Bronchus fibroblast of lung (primary cell): Measurements from ENCODE around the gene PPP1R3E. TPM values are rescaled to one million over a fixed set of nuclear protein-coding genes. Genes with fewer than 3 reads are reported as not detected.

Experiments
- total RNA-seq: library from RNA; depleted of rRNA; stranded (reverse); fragments of >200 nt; gene quantifications from 2 replicates; pipeline ENCODE4 v1.2.3, GENCODE V29; 2015

Gene PPP1R3E, protein sequence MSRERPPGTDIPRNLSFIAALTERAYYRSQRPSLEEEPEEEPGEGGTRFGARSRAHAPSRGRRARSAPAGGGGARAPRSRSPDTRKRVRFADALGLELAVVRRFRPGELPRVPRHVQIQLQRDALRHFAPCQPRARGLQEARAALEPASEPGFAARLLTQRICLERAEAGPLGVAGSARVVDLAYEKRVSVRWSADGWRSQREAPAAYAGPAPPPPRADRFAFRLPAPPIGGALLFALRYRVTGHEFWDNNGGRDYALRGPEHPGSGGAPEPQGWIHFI
- 0.74 and 1.5 TPM in 2 replicates for total RNA-seq

DNA sequence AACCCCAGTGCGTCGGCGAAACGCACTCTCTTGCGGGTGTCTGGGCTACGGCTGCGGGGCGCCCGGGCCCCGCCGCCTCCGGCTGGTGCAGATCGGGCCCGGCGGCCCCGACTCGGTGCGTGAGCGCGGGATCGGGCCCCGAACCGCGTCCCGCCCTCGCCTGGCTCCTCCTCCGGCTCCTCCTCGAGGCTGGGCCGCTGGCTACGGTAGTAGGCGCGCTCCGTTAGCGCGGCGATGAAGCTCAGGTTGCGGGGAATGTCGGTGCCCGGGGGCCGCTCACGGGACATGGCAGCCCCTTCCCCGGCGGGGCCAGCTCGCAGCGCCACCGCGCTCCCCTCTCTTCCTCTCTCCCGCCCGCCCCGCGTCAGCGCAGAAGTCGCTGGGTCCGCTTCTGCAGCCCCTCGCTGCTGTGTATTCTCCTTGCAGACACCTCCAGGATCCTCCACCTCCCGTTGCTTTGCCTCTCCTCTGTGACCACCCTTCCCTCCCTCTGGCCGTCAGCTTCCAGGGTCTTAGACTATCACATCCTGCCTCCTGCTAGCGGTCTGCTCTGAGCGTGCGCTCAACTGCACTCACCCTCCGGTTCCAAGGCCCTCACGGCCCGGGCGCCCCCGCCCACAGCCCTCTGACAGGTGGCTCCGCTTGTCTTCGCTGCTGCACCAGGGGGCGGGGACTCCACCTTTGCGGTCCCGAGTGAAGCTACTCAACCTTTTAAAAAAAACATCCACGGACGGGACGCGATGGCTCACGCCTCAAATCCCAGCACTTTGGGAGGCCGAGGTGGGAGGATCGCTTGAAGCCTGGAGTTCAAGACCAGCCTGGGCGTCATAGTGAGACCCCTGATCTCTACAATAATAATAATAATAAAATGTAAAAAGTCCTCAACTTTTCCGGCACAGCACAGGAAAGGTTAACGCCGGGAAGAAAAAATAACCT, at the start of gene PPP1R3E:
TSS of gene PPP1R3E (minus strand) at position 570 of the 936 bp plus-strand sequence. CDS start at position 287, 283 bp downstream.

DNA sequence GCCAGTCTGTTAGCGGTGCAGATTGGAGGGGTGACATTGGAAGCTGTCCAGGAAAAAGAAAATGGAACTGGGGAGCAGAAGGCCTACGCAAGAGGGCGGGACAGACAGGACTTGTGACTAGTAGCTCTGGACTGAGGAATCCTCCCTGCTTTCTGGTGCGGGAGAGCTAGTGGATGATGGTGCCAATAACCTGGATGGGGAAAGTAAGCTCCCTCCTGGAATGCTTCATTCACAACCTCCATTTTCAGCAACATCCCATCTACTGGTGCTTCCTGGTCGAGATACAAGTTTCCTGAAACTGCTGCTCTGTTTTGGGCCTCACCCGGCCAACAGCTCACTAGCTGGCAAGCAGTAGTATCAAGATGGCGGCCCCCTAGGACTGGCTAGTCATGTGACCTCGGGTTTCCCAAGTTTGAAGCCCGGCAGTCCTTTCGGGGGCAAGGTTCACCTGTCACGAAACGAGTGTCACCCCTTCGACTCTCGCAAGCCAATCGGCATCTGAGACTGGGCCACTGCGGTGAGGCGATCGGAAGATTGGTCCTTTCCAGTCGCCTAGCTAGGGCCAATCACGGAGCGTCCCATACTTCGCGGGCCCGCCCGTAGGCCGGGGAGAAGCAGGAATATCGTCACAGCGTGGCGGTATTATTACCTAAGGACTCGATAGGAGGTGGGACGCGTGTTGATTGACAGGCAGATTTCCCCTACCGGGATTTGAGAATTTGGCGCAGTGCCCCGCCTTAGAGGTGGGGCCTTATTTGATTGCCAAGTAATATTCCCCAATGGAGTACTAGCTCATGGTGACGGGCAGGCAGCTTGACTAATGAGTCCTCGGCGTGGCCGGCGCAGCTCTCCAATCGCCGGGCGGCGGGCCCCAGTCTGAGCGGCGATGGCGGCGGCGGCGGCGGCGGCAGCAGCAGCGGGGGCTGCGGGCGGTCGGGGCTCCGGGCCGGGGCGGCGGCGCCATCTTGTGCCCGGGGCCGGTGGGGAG, 18.2 kb upstream of the PPP1R3E start, which contains the start of gene PABPN1:
TSS of gene PABPN1 (plus strand) at position 874 of the 988 bp plus-strand sequence. CDS start at position 887, 13 bp downstream.

DNA sequence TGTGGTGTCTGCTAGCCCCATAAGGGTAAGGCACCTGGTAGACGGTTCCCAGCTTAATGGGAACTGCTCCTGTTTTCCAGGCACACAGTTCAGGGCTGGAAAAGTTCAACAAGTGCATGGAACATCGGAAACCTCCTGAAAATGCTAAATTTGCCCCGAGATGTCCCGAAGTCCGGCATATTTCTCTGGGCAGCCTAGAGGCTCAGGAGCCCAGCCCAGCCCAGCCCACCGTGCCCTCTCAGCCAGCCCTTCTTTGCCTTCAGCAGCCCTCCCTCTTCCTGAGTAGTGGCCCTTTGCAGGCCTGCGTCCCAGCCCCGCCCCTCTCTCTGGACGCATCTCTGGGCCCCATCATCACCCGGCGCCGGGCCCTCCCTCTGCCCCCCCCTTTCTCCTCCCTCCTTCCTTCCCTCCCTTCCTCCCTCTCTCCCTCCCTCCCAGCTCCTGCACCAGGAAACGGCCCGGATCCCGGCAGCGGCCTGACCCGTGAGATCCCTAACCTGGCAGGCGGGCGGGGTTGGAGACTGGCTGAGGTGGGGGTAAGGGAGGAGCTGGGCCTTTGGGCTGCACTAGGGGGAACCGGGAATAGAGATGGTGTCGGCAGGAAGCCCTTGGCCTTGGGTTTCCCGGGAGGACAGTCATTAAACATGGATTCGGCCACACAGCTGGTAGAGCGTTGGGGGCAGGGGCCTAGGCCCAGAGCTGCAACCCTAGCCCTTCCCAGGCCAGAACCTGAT, 3.9 kb upstream of the PPP1R3E start, which contains the start of gene BCL2L2:
TSS of gene BCL2L2 (plus strand) at position 422 of the 734 bp plus-strand sequence. CDS start 935 bp downstream, outside the sequence.

DNA sequence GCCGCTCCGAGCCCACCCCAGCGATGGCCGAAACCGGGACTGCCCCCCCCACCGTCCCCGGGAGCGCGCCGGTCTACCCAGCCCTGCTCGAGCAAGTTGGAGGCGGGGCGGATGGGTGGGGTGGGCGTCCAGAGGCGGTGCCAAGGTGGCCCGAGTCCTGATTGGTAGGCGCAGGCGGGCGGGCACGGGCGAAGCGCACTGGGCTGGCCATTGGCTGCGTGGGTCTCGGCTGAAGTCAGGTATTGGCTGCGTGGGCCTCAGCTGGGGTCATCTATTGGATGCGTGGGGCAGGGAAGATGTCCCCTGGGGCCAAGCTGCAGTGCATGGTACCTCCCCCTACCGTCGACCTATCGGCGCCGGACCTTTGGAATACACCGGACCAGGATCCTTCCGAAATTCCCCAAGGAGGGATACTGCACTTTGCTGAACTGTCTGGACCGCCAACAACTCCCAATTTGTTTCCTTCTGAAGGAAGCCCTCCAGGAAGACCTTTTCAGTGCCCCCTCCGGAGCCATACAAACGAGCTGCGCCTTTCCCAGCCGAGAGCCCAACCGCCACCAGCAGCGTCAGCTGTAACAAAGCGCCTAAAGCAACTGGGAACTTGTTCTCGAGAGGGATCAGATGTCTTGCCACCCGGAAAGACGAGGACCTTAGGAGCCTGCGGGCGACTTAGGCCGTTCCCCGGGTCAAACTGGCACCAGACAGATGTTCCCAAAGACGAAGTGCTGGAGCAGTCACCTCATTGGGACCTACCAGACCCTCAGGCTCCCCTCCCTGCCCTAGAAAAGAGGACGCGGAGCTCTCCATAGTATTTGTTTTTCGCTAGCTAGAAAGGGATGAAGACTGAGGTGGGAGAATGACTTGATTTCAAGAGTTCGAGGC, 16.4 kb downstream of the PPP1R3E start, which contains the start of gene HOMEZ:
TSS of gene HOMEZ (minus strand) at position 113 of the 882 bp plus-strand sequence. CDS start 180 bp downstream, outside the sequence.

Other genes starting within 250 kb of the PPP1R3E start
- gene CDH24, start 245.3 kb downstream of the PPP1R3E start, total RNA-seq: 8.6 and 9.8 TPM in 2 replicates
- 58.0 and 62.7 TPM in 2 replicates for gene ACIN1, start 207.7 kb downstream of the PPP1R3E start, total RNA-seq
- gene C14orf119, start 207.4 kb downstream of the PPP1R3E start, total RNA-seq: 55.6 and 72.1 TPM in 2 replicates
- 0.34 and 0.45 TPM in 2 replicates for gene CIROP, start 197.9 kb downstream of the PPP1R3E start, total RNA-seq
- gene CEBPE, start 183.6 kb downstream of the PPP1R3E start, total RNA-seq: not detected in 2 replicates
- 0.34 and 0.45 TPM in 2 replicates for gene SLC7A8, start 119.2 kb downstream of the PPP1R3E start, total RNA-seq
- gene RNF212B, start 64.9 kb downstream of the PPP1R3E start, total RNA-seq: not detected in 2 replicates
- 8.4 and 8.5 TPM in 2 replicates for gene HOMEZ, start 16.7 kb downstream of the PPP1R3E start, total RNA-seq
- gene BCL2L2, start 4.0 kb upstream of the PPP1R3E start, total RNA-seq: 10.7 and 13.4 TPM in 2 replicates
- 53.5 and 67.3 TPM in 2 replicates for gene PABPN1, start 18.6 kb upstream of the PPP1R3E start, total RNA-seq
- gene SLC22A17, start 50.0 kb upstream of the PPP1R3E start, total RNA-seq: 10.4 and 13.8 TPM in 2 replicates
- 14.3 and 15.8 TPM in 2 replicates for gene EFS, start 62.3 kb upstream of the PPP1R3E start, total RNA-seq
- gene IL25, start 70.0 kb upstream of the PPP1R3E start, total RNA-seq: not detected in 2 replicates
- gene CMTM5, start 74.2 kb upstream of the PPP1R3E start, total RNA-seq: 0.67 and 0.89 TPM in 2 replicates
- not detected in 2 replicates for gene MYH6, start 105.4 kb upstream of the PPP1R3E start, total RNA-seq
- gene MYH7, start 132.8 kb upstream of the PPP1R3E start, total RNA-seq: not detected in 2 replicates
- gene NGDN, start 166.8 kb upstream of the PPP1R3E start, total RNA-seq: 23.3 and 30.6 TPM in 2 replicates
- 0.15 and 0.17 TPM in 2 replicates for gene ZFHX2, start 248.9 kb upstream of the PPP1R3E start, total RNA-seq